Fibroblast of skin of right quadriceps (primary cell): ENCODE data around the gene SERTAD1.
"Not testable (repeated sequence)": the region's sequence is repeated elsewhere in the genome, so short reads cannot be mapped to it uniquely, and the experiment has no call there.

ENCODE experiments used
- DNase-seq: peaks from one replicate; pipeline ENCODE4 v3.0.0-alpha.2; 2013

The SERTAD1 gene

GRCh38 chr19:40450664-40451063 is 24.9 kb upstream of the SERTAD1 start:
- DNase-seq: no peak

DNA sequence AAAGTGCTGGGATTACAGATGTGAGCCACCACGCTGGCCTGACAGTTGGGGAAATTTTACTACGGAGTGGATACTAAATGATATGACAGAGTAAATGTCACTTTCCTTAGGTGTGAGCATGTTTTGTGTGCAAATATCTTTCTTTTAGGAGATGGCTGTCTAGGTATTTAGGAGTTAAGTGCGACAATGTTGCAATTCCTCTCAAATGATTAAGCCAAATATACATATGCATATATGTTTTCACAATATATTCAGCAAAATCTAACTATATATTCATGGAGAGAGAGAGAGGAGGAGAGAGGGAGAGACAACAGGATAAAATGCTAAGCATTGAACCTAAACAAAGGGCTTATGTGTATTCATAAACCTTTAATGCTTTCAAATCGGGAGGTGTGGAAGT is 23.7 kb upstream of the SERTAD1 start:
- DNase-seq: no peak

DNA sequence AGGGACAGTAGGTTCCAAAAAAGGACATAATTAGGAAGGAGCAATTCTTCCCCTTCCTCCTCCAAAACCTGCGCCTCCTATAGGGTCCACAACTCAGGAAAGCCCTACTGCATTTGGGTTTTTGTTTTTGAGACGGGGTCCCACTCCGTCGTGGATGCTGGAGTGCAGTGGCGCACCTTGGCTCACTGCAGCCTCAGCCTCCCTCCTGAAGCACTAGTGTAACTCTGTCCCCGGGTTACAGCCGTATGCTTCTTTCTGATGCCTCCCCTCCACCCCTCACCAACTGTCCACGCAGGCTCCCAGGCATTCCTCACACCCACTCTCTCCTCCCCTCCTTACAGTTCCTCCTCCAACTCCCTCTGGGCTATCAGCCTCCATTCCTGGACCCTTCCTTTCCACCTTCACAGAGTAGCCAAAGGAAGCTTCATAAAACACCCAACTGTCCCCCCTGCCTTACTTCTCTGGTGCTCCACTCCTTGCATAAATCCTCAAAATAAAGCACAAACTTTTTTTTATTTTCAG is 20.5 kb upstream of the SERTAD1 start:
- no peak for DNase-seq

DNA sequence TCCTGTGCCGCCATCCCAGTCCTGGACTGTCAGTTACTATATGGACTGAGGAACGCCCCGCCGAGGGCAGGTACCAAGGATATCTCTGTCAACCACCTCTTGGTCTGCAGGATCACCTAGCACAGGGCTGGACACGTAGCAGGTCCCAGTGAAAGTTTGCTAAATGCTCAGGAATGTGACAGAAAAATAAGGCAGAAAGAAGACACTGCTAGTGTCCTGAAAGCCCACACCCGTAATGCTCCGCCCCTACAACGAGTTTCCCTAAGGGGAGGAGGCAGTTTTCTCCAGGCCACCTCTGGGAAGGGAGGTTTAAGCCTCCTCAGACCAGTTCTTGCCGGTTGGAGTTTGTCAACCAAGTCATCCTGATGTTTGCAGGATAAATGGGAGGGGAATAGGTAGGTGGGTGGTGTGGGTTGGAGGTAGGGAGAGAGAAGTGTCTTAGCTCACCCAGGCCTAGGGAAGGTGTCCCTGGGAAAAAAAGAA is 20.0 kb upstream of the SERTAD1 start:
- peak; percentile 22 for DNase-seq

DNA sequence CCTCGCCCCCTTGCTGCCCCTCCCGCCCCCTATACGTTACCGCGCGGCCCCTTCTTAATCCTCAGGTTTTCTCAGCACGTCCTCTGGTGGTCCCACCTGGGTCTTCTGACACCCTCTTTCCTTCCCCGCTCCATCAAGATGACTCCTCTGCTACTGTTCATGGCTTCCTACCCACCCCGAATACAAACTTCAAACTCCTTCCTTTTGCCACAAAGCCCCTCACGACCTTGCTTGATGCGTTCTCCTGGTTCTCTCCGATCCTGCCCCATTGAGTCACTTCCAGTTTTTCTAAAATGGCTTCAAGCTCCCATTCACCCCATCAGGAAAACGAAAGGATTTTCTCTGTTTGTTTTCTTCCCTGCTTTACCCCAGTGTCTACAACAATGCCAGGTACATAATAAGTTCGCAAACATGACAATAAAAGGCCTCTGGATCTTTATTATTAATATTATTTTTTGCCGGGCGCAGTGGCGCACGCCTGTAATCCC is 19.1 kb upstream of the SERTAD1 start:
- no peak for DNase-seq

- DNase-seq: peak; percentile 96
These were observed 18.4 kb upstream of the SERTAD1 start, which contains the start of gene SERTAD3 for GRCh38 chr19:40444000-40444824. TSS of gene SERTAD3 (minus strand) at chr19:40444335. CDS start at chr19:40442080, 2,255 bp downstream.

DNA sequence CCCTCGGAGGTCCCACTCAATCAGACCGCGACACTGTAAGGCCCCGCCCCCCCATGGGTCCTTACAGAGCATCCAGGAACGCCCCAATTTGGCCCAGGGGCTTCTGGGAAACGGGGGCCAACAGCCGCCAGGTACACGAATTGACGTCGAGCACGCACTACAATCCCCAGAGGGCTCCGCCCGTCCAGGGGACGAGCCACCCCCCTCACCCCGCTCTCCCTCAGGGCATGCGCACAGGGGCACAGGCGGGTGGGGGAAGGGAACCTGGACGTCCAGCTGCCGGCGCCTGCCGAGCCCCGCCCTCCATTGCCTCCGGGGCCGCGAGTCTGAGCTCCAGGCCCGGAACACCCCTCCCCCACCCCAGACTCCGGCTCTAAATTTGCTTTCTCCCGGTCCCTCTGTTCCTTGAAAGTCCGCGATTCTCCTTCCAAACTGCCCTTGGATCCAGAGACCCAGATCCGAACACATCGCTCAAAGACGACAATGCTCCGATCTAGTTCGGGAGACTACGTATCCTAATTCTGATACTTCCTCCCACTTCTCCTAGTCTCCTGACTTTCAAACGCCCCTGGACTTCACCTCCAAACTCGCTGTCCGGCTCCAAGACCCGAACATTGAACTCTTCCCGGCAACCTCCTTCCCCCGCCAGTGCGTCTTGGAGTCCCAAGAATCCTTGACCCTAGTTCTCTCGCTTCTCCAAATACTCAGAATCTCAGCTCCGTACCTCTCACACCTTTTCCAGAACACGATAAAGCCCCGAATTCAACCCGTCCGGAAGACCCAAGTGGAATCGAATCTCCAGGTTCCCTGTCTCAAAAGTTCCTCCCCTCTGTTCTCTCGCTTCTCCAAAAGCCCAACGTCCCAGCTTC is 17.6 kb upstream of the SERTAD1 start:
- peak; percentile 100 for DNase-seq

DNA sequence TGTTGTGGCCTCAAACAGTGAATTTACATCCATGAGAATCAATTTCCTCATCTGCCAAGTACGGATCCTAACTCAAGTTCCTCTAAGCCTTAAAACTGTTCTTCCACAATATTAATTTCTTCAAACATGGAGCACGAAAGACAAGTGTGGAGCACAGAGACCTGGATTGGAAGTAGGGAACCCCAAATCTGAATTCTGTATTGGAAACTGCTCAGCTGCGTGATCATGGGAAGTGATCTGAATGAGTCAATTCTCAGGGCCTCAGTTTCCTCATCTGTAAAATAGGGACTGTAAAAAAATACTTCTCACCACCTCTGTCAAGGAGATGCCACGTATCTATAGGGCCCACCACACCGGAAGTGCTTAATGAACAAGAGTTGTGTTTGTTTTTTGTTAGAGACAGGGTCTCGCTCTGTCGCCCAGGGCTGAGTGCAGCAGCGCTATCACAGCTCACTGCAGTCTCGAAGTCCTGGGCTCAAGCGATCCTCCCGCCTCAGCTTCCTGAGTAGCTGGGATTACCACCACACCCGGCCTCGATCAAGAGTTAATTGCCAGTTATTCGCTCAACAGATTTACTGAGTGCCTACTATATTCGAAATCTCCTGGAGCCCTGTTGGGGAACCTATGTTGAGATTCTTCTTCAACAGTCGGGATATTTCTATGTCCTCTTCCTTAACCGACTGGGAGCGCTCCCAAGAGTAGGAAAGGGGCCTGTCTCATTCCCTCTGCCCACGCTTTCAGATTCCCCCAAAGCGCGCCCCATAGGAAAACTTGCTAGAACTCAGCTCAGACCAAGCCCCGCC is 16.7 kb upstream of the SERTAD1 start:
- DNase-seq: no peak

DNA sequence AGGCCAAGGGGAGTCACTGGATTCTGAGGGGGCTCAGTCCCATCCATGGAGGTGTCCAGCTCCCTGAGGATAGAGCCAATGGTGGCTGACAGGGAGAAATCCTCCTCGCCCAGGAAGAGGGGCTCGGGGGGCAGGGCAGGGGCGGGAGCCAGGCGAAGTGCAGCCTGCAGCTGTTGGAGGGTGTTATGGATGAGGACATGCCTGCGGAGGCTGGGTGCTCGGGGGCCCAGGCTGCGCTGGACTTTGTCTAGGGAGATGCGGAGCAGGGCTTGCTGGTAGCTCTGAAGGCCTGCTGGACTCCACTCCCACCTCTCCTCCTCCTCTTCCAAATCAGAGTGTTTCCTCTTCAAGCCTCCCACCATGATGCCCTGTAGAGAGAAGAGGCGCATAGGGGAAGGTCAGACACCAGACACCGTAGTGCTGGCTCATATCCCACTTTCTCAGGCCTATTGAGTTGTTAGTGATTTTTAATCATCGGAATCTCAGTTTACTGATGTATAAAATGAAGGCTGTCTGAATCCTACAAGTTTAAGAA is 16.0 kb upstream of the SERTAD1 start:
- no peak for DNase-seq

GRCh38 chr19:40438284-40438683 is 12.5 kb upstream of the SERTAD1 start:
- DNase-seq: no peak

- peak; percentile 92 for DNase-seq
These were observed 7.8 kb upstream of the SERTAD1 start for GRCh38 chr19:40433391-40434216.

- DNase-seq: not testable (repeated sequence)
These were observed 7.0 kb upstream of the SERTAD1 start for GRCh38 chr19:40432760-40433159.

- DNase-seq: no peak
These were observed 5.9 kb upstream of the SERTAD1 start for GRCh38 chr19:40431698-40432097.

- not testable (repeated sequence) for DNase-seq
These were observed 4.5 kb upstream of the SERTAD1 start for GRCh38 chr19:40430242-40430641.

GRCh38 chr19:40428197-40428596 is 2.4 kb upstream of the SERTAD1 start:
- DNase-seq: not testable (repeated sequence)

DNA sequence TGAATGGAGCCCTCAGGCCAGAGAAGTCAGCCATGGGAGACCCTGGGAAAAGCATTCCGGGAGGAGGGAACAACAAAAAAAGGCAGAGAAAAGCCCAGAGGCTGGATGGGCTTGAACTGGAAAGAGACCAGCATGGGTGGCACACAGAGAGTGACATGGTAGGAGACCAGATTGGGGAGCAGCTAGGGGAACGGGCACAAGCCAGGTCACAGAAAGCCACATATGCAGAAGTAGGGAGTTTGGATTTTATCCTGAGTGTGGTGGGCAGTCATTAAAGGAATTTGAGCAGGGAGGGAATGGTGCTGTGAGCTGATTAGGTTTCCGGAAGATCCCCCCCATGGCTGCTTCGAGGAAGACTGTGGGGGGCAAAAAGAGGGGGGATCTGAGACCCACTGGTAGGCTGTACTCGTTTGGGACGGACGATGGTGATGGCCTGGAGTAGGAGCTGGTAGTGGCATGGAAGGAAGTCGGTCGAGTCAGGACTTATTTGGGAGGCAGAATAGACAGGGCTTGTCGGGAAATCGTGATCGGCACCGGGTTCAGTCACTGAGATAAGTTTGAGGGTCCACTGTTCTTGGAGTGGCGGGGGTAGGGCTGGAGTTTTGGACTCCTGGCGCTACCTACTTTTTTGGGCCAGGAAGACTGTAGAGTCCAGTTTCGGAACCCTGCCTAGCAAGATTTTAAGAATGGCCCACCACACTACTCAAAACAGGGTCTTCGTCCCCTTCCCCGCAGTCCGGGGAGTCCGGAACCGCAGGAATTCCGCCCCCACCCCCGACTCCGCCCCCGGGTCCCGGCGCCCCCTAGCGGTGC is 949 bp downstream of the SERTAD1 start:
- DNase-seq: peak; percentile 24

GRCh38 chr19:40423938-40424337 is 1.9 kb downstream of the SERTAD1 start:
- no peak for DNase-seq

DNA sequence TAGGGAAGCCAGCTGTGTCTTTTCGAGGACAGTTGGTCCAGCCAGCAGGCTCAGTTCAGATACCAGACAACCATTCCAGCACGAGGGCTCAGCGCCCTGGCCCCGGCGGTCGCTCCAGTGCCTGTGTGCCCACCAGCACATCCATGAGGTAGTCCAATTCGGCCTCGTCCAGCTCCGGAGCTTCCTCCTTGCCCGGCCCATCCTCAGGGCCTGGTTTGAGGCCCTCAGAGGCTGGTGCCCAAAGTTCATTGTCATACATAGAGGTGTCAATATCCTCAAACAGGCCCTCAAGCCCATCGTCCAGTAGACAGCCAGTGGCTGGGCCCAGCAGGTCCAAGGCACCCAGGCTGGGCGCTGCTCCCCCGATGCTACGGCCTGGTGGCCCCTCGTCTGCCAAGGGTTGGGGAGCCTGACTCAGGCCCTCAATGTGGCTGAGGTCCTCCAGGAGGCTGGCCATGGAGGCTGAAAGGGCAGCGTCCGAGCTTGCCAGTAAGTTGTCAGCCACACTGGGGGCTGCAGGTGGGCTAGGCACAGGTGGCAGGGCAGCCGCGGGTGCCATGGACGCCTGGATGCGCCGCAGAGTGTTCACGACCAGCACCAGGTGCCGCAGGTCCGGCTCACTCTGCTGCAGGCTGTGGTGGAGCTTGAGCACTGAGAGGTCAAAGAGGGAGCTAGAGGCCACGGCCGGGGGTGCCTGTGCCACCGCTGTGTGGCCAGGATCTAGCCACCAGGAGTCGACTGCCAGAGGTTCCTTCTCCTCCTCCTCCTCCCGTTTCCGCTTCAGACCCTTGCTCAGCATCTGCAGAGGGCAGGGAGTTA is 2.8 kb downstream of the SERTAD1 start:
- DNase-seq: no peak
